ENCODE results near the gene TMEM132C.

DNA sequence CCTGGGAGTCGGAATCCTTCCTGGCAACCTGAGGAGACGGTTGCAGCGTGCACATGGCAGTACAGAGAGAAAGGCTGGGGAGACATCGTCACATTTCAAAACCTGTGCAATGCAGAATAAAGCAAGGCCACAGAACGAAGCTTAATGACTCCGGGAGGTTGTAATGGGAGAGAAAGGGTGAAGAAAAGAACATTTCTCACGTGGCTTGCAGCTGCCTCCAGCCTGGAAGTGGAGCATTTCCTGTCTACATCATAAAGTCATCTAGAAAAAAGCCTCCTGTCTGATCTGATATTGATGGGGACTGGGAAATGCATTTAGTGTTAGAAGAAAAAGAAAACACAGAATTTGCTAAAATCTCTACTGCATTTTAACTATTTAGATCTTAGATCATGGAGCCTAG is 209.3 kb downstream of the TMEM132C start:
- TF ChIP-seq CTCF (IDR thresholded peaks at IDR 0.05) (no peak), POLR2A (IDR thresholded peaks at IDR 0.05) (no peak), EP300 (IDR thresholded peaks at IDR 0.05) (no peak)
